Measurements from ENCODE around the gene SCMH1.

SCMH1 gene

DNA sequence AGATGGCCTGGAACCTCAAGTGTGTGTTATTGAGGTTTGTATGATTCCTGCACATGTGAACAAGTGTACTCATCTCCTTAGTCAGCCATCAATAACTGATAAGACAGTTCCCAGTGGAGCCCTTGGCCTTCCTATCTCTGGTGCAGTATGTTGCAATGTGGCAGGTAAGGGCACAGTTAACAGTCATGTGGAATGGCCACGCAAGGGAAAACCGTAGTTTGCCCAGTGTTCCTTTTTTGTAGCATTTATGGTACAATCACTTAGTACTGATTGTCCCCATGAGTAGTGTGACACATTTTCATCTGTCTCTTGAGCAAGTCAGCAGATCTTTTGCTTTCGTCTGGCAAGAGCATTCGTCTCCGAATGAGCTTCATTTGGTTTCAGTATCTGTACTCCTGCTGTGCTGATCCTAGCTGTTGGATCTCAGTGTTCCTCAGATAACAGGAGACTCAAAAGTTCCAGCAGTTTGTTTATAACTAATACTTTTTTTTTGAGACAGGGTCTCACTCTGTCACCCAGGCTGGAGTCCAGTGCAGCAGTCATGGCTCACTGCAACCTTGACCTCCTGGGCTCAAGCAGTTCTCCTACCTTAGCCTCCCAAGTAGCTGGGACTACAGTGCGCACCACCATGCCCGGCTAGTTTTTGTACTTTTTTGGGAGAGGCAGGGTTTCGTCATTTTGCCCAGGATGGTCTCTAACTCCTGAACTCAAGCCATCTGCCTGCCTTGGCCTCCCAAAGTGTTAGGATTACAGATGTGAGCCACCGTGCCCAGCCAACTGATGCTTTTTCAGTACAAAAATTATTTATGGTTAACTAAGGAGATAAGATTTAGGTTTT lies 254.4 kb downstream of the SCMH1 start:
- DNase-seq, result no peak

- DNase-seq, result peak; percentile 52
These were observed 255.2 kb downstream of the SCMH1 start for GRCh38 chr1:40986956-40987355.

- no peak for DNase-seq
These were observed 255.8 kb downstream of the SCMH1 start for GRCh38 chr1:40986328-40986783.

DNA sequence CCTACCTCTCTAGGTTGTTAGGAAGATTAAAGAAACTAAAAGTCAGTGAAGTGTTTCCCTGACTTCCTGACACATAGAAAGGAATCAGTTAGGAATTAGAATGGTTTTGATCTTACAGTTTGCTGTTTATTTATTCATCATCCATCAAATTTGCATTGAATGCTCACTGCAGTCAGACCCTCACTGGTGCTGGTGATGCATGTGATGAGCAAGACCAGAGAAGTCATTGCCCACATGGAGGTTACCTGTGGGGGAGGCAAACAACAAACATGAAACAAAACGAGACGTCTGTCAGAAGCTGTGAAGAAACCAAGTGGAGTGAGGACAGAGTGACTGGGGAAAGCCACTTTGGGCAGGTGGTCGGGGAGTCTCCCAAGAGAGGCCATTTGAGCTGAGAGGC lies 256.2 kb downstream of the SCMH1 start:
- no peak for DNase-seq

GRCh38 chr1:40985161-40985560 lies 256.9 kb downstream of the SCMH1 start:
- no peak for DNase-seq

GRCh38 chr1:40984531-40984930 lies 257.6 kb downstream of the SCMH1 start:
- DNase-seq, result no peak

DNA sequence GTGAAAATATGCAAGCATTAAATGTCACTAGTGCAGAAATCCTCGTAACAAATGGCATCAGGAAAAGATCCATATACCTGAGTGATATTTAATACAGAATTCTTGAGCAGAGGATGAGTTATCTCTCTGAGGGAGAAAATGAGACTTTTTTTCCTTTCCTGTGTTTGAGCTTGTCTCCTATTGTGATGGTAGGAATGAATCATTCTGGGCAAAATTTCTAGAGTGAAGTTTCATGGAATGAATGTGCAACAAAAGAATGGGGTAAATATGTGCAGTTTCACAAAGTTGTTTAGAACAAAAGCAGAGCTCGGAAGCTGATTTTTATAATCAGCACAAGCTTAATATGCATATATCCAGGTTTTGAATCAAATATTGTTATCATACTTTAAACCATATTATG lies 258.0 kb downstream of the SCMH1 start:
- DNase-seq, result no peak

- no peak for DNase-seq
These were observed 258.8 kb downstream of the SCMH1 start for GRCh38 chr1:40983286-40983685.

DNA sequence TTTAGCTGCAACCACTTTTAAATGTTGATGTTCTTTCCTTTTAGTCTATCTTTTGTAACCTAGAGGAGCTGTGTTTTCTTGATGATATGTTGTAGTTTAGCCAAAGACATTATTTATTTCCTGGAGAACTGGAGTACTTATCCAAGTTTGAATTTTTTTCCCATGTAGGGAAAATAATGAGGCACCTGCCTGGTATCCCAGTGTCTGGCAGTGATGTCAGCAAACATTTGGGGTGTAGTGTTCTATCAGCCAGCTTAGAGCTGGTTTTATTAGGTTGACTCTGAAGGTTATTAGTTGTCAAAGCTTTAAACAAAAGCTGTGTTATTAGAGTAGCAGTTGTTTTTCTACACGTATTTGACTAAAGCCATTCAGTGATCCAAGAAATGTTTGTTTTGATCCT lies 259.4 kb downstream of the SCMH1 start:
- DNase-seq, result no peak

DNA sequence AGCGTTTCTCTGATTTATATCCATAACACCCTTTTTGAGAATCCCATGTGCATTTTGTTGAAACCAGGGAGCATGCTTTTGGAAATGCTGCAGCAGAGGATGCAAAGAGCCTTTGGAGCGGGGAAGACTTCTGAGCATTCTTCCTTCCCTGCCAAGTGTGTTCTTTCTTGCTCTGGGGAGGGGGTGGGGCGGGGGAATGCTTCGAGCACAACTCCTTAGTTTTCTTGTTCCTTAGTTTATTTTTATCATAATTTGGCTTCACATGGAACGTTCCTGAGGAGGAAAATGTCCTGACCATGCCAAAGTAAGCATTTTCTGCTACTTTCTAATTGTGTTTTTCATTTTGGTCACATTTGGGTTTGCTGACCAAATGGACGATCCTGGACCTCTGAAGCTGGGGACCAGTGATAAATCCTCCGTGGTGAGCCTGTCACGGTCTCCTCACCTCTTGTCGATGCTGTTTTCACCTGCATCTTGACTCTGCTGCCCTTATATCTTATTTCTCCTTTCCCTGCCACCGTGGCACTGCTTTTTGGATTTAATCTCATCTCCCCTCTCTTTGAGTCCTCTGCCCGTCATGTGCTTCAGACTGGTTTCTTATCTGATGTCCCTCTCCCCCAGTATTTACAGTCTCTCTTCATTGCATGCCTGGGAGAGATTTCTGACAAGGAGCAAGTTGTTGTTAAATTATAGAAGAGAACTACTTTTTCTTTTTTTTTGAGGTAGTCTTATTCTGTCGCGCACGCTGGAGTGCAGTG lies 260.2 kb downstream of the SCMH1 start:
- no peak for DNase-seq

DNA sequence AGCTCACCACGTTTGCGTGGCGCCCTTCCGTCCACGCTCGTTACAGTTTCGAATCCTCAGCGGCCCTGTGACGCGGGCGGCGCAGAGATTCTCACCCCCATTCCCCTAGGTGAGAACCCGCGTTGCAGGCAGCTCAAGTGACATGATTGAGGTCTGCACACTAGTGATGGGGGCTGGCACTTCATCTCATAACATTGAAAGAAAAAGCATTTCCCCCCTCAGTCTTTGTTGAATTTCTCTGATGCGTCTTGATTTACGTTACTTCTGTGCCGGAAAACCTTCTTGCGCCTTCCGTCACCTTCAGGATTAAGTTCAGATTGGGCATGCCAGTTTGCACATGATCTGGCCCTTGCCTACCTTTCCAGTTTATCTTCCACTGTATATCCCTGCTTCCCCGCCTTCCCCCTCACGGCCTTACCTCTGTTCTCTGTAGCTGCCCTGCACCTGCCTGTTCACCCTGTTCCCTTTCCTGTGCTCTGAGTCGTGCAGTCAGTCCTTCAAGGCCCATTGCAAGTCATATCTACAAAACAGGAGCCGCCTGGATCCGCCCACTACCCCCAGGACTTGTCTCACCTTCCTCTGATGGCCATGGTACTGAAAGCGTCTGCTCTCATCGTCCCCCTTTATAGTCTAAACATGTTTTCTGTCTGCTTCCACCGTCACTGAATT lies 261.5 kb downstream of the SCMH1 start:
- no peak for DNase-seq

GRCh38 chr1:40980068-40980452 lies 262.0 kb downstream of the SCMH1 start:
- no peak for DNase-seq

GRCh38 chr1:40979241-40980067 lies 262.7 kb downstream of the SCMH1 start, which contains the start of gene CTPS1:
CTPS1 (plus strand) TSS chr1:40979696; CDS start chr1:40983291, 3,595 bp downstream.
- DNase-seq, result peak; percentile 98

DNA sequence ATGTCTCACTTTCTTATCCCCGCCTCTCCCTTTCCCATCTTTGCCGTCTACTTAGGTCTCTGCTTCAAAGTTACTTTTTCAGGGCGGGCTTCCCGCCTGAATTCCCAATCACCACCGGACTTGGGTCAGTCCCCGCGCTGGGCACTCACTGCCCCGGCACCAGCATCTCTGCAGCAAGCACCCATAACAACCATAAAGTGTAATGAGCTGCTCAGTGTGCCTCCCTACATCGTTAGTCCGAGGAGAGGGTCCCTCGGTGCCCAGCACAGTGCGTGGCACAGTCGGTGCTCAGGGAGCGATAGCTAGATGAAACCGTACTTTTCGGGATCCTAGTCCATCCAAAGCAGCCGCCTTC lies 263.2 kb downstream of the SCMH1 start:
- DNase-seq, result no peak

DNA sequence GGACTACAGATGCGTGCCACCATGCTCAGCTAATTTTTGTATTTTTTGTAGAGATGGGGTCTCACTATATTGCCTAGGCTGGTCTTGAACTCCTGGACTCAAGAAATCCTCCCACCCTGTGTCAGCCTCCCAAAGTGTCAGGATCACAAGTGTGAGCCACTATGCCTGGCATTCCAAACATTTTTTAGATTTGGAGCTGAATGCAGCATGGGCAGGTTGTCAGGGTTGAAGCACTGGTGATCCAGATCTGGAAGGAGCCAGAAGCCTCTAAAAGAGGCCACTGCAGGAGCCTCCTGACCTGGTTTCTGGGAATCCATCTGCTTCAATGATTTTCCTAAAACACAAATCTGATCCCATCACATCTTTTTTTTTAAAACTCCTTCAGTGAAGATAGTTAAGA lies 264.4 kb downstream of the SCMH1 start:
- DNase-seq, result no peak
